ENCODE measurements around the gene CD300E. TPM values are rescaled to one million over a fixed set of nuclear protein-coding genes. Genes with fewer than 3 reads are reported as not detected.

CD300E gene
- not detected for total RNA-seq (2021; fragmentation: NEBNext Ultra II Directional; extraction: Animal tissue kit (Norgen Biotek cat#: 25700))
- long read RNA-seq: 0 reads

- DNase-seq: no peak
- H3K27me3 Mint-ChIP-seq (ENCODE audit: insufficient read depth): no peaks in the 10 kb centered on the region
- H3K9me3 Mint-ChIP-seq: peaks cover 68% of the 10 kb centered on the region
- no peaks in the 10 kb centered on the region for H3K4me1 Mint-ChIP-seq (ENCODE audit: low read depth)
- H3K4me3 Mint-ChIP-seq: no peak within 1 kb of the TSS
- 0 out of 2 replicates have a peak, but pooled peaks cover 5% of the 10 kb centered on the region for H3K36me3 Mint-ChIP-seq (ENCODE audit: low read depth)
- no peak for TF ChIP-seq CTCF (IDR thresholded peaks at IDR 0.05)
- H3K27ac Mint-ChIP-seq: no peak within 1 kb of the TSS
Measured at GRCh38 chr17:74623693-74624093, at the start of gene CD300E. TSS of gene CD300E (minus strand) at chr17:74623738. CDS start at chr17:74623621, 117 bp downstream.

GRCh38 chr17:74671031-74671771 is 47.7 kb upstream of the CD300E start:
- Mint-ChIP-seq H3K36me3 (ENCODE audit: low read depth) (peaks cover 8% of the 10 kb centered on the region; the same call in 1 of the 2 replicates), H3K4me3 (no peak overlapping the region), H3K27ac (no peak overlapping the region), H3K27me3 (ENCODE audit: insufficient read depth) (no peaks in the 10 kb centered on the region; the same call in 1 of the 2 replicates), H3K4me1 (ENCODE audit: low read depth) (no peaks in the 10 kb centered on the region), H3K9me3 (peaks cover 7% of the 10 kb centered on the region)
- DNase-seq: no peak
- no peak for TF ChIP-seq CTCF (IDR thresholded peaks at IDR 0.05)

GRCh38 chr17:74670329-74670728 is 46.8 kb upstream of the CD300E start:
- no peaks in the 10 kb centered on the region; the same call in 1 of the 2 replicates for H3K27me3 Mint-ChIP-seq (ENCODE audit: insufficient read depth)
- no peak for DNase-seq
- no peak for TF ChIP-seq CTCF (IDR thresholded peaks at IDR 0.05)
- no peaks in the 10 kb centered on the region for H3K4me1 Mint-ChIP-seq (ENCODE audit: low read depth)
- no peak overlapping the region for H3K27ac Mint-ChIP-seq
- no peak overlapping the region for H3K4me3 Mint-ChIP-seq
- peaks cover 7% of the 10 kb centered on the region for H3K9me3 Mint-ChIP-seq
- H3K36me3 Mint-ChIP-seq (ENCODE audit: low read depth): peaks cover 8% of the 10 kb centered on the region; the same call in 1 of the 2 replicates

GRCh38 chr17:74663561-74663960 is 40.0 kb upstream of the CD300E start:
- Mint-ChIP-seq H3K9me3 (peaks cover 11% of the 10 kb centered on the region), H3K27me3 (ENCODE audit: insufficient read depth) (no peaks in the 10 kb centered on the region), H3K4me1 (ENCODE audit: low read depth) (no peaks in the 10 kb centered on the region), H3K27ac (no peak overlapping the region), H3K4me3 (no peak overlapping the region), H3K36me3 (ENCODE audit: low read depth) (no peaks in the 10 kb centered on the region)
- TF ChIP-seq CTCF (IDR thresholded peaks at IDR 0.05): no peak
- no peak for DNase-seq

GRCh38 chr17:74659889-74660288 is 36.4 kb upstream of the CD300E start:
- peaks cover 24% of the 10 kb centered on the region for H3K9me3 Mint-ChIP-seq

More at GRCh38 chr17:74659889-74660288, 36.4 kb upstream of the CD300E start:
- Mint-ChIP-seq H3K4me1 (ENCODE audit: low read depth) (no peaks in the 10 kb centered on the region), H3K36me3 (ENCODE audit: low read depth) (no peaks in the 10 kb centered on the region), H3K4me3 (no peak overlapping the region), H3K27ac (no peak overlapping the region), H3K27me3 (ENCODE audit: insufficient read depth) (no peaks in the 10 kb centered on the region)
- DNase-seq: no peak
- no peak for TF ChIP-seq CTCF (IDR thresholded peaks at IDR 0.05)

All from HFFc6 (cell line).